ENCODE data around the gene JPT1.
A peak's percentile ranks its signal among the peaks of the same experiment; 100 is the strongest.

Gene JPT1

GRCh38 chr17:75182319-75182568, 27.9 kb upstream of the JPT1 start:
- TF ChIP-seq CEBPB (IDR thresholded peaks at IDR 0.05): no peak
- TF ChIP-seq EGR1 (IDR thresholded peaks at IDR 0.05): no peak
- TF ChIP-seq ZBTB7A (IDR thresholded peaks at IDR 0.05; ENCODE audit: low read depth): peak; percentile 90
- no peak for TF ChIP-seq TEAD4 (IDR thresholded peaks at IDR 0.05)
- TF ChIP-seq EP300 (IDR thresholded peaks at IDR 0.05; ENCODE audit: borderline replicate concordance): 0 out of 2 replicates have a peak, but pooled peaks have one; percentile 19
- no peak for TF ChIP-seq CREB1 (IDR thresholded peaks at IDR 0.05; ENCODE audit: low read depth)
- no peak for TF ChIP-seq FOXM1 (IDR thresholded peaks at IDR 0.05; ENCODE audit: borderline replicate concordance, low read depth)
- TF ChIP-seq, protein P1, sequence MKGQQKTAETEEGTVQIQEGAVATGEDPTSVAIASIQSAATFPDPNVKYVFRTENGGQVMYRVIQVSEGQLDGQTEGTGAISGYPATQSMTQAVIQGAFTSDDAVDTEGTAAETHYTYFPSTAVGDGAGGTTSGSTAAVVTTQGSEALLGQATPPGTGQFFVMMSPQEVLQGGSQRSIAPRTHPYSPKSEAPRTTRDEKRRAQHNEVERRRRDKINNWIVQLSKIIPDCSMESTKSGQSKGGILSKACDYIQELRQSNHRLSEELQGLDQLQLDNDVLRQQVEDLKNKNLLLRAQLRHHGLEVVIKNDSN (IDR thresholded peaks at IDR 0.05): no peak
- TF ChIP-seq TAF1 (IDR thresholded peaks at IDR 0.05; ENCODE audit: low read depth): no peak
- TF ChIP-seq, protein P2, sequence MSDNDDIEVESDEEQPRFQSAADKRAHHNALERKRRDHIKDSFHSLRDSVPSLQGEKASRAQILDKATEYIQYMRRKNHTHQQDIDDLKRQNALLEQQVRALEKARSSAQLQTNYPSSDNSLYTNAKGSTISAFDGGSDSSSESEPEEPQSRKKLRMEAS (IDR thresholded peaks at IDR 0.05): no peak
- no peak for TF ChIP-seq YY1 (IDR thresholded peaks at IDR 0.05; ENCODE audit: low read depth)
- TF ChIP-seq RAD21 (IDR thresholded peaks at IDR 0.05; ENCODE audit: low read depth): no peak

DNA sequence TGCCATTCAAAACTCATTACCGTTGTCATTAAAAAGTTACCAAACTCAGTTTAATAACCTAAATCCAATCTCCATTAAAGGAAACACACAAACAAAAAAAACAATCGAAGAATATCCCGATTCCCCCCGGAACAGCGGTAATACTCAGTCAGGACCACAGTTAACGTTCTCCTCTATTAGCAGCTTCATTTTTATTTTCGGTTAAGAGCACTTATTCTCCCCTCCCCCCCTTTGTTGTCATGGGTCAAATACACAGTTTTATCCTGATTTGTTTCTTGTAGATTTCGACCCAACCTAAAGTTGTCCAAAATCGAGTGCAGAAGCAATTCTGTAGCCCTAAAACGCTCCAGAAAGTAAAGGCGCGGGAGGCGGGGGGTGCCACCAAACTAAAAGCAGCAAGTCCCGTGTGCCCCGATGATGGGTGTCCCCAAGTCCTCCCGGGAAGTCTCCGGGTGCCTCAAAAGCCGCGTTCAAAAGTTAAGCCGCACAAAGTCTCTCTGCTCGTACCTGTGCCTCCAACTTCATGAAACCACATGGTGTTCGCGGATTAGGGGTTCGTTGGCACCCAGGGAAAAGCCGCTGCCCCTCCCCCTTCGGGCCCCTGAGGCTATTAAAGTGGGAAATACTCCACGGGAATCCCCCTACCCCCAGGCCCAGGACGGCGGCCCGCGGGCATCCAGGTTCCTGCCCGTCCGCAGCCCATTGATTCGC, 27.5 kb upstream of the JPT1 start:
- TF ChIP-seq, protein P2 (IDR thresholded peaks at IDR 0.05): 0 out of 2 replicates have a peak, but pooled peaks have one; percentile 25
- TF ChIP-seq TEAD4 (IDR thresholded peaks at IDR 0.05): no peak

- no peak for TF ChIP-seq EP300 (IDR thresholded peaks at IDR 0.05; ENCODE audit: borderline replicate concordance)
- no peak for TF ChIP-seq FOXM1 (IDR thresholded peaks at IDR 0.05; ENCODE audit: borderline replicate concordance, low read depth)
- TF ChIP-seq TCF12 (IDR thresholded peaks at IDR 0.05; ENCODE audit: low read depth): no peak
- no peak for TF ChIP-seq YY1 (IDR thresholded peaks at IDR 0.05; ENCODE audit: low read depth)
- TF ChIP-seq, protein P1 (IDR thresholded peaks at IDR 0.05): no peak
- TF ChIP-seq ZBTB7A (IDR thresholded peaks at IDR 0.05; ENCODE audit: low read depth): no peak
- TF ChIP-seq TAF1 (IDR thresholded peaks at IDR 0.05; ENCODE audit: low read depth): no peak
- no peak for TF ChIP-seq CREB1 (IDR thresholded peaks at IDR 0.05; ENCODE audit: low read depth)
- no peak for TF ChIP-seq CEBPB (IDR thresholded peaks at IDR 0.05)
- no peak for TF ChIP-seq TEAD4 (IDR thresholded peaks at IDR 0.05)
- TF ChIP-seq, protein P3, sequence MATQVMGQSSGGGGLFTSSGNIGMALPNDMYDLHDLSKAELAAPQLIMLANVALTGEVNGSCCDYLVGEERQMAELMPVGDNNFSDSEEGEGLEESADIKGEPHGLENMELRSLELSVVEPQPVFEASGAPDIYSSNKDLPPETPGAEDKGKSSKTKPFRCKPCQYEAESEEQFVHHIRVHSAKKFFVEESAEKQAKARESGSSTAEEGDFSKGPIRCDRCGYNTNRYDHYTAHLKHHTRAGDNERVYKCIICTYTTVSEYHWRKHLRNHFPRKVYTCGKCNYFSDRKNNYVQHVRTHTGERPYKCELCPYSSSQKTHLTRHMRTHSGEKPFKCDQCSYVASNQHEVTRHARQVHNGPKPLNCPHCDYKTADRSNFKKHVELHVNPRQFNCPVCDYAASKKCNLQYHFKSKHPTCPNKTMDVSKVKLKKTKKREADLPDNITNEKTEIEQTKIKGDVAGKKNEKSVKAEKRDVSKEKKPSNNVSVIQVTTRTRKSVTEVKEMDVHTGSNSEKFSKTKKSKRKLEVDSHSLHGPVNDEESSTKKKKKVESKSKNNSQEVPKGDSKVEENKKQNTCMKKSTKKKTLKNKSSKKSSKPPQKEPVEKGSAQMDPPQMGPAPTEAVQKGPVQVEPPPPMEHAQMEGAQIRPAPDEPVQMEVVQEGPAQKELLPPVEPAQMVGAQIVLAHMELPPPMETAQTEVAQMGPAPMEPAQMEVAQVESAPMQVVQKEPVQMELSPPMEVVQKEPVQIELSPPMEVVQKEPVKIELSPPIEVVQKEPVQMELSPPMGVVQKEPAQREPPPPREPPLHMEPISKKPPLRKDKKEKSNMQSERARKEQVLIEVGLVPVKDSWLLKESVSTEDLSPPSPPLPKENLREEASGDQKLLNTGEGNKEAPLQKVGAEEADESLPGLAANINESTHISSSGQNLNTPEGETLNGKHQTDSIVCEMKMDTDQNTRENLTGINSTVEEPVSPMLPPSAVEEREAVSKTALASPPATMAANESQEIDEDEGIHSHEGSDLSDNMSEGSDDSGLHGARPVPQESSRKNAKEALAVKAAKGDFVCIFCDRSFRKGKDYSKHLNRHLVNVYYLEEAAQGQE (IDR thresholded peaks at IDR 0.05; ENCODE audit: low read depth): no peak
- TF ChIP-seq, protein P2 (IDR thresholded peaks at IDR 0.05): no peak
- TF ChIP-seq NFIC (IDR thresholded peaks at IDR 0.05): no peak
- TF ChIP-seq EGR1 (IDR thresholded peaks at IDR 0.05): no peak
- no peak for TF ChIP-seq RAD21 (IDR thresholded peaks at IDR 0.05; ENCODE audit: low read depth)
These were observed 26.8 kb upstream of the JPT1 start for GRCh38 chr17:75181110-75181509.

DNA sequence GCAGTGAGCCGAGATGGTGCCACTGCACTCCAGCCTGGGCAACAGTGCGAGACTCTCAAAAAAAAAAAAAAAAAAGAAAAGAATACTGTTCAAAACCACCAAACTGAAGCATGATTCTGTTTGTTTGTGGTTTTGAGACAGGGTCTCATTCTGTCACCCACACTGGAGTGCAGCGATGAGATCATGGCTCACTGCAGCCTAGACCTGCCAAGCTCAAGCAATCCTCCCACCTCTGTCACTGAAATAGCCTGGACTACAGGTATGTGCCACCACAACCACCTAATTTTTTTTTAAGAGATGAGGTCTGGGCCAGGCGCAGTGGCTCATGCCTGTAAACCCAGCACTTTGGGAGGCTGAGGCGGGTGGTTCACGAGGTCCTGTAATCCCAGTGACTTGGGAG, 24.1 kb upstream of the JPT1 start:
- TF ChIP-seq EGR1 (IDR thresholded peaks at IDR 0.05): no peak
- TF ChIP-seq YY1 (IDR thresholded peaks at IDR 0.05; ENCODE audit: low read depth): no peak
- no peak for TF ChIP-seq FOXM1 (IDR thresholded peaks at IDR 0.05; ENCODE audit: borderline replicate concordance, low read depth)
- TF ChIP-seq NFIC (IDR thresholded peaks at IDR 0.05): no peak
- TF ChIP-seq, protein P3 (IDR thresholded peaks at IDR 0.05; ENCODE audit: low read depth): no peak
- no peak for TF ChIP-seq CREB1 (IDR thresholded peaks at IDR 0.05; ENCODE audit: low read depth)
- TF ChIP-seq, protein P2 (IDR thresholded peaks at IDR 0.05): no peak
- TF ChIP-seq, protein P1 (IDR thresholded peaks at IDR 0.05): no peak
- TF ChIP-seq EP300 (IDR thresholded peaks at IDR 0.05; ENCODE audit: borderline replicate concordance): no peak
- TF ChIP-seq ZBTB7A (IDR thresholded peaks at IDR 0.05; ENCODE audit: low read depth): no peak
- TF ChIP-seq RAD21 (IDR thresholded peaks at IDR 0.05; ENCODE audit: low read depth): no peak
- TF ChIP-seq CEBPB (IDR thresholded peaks at IDR 0.05): no peak
- TF ChIP-seq TAF1 (IDR thresholded peaks at IDR 0.05; ENCODE audit: low read depth): no peak
- TF ChIP-seq TEAD4 (IDR thresholded peaks at IDR 0.05): no peak
- no peak for TF ChIP-seq TCF12 (IDR thresholded peaks at IDR 0.05; ENCODE audit: low read depth)

DNA sequence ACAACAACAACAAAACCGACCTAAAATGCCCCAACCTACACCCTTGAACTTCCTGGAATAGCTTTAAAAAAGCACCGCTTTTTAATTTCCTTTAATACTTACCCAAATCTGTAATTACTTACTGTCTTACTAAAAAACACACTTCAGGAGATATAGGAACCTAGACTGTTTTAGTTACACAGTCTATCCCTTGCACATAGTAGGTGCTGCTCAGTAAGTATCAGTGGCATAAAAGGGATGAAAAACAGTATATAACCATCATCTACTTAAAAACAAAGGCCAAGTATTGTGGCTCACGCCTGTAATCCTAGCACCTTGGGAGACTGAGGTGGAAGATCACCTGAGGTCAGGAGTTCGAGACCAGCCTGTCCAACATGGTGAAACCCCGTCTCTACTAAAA, 22.3 kb upstream of the JPT1 start:
- TF ChIP-seq YY1 (IDR thresholded peaks at IDR 0.05; ENCODE audit: low read depth) (no peak), TAF1 (IDR thresholded peaks at IDR 0.05; ENCODE audit: low read depth) (no peak), NFIC (IDR thresholded peaks at IDR 0.05) (no peak), EGR1 (IDR thresholded peaks at IDR 0.05) (no peak), TEAD4 (IDR thresholded peaks at IDR 0.05) (no peak), RAD21 (IDR thresholded peaks at IDR 0.05; ENCODE audit: low read depth) (no peak), CREB1 (IDR thresholded peaks at IDR 0.05; ENCODE audit: low read depth) (no peak), ZBTB7A (IDR thresholded peaks at IDR 0.05; ENCODE audit: low read depth) (no peak)
- TF ChIP-seq, protein P3 (IDR thresholded peaks at IDR 0.05; ENCODE audit: low read depth): no peak
- TF ChIP-seq, protein P2 (IDR thresholded peaks at IDR 0.05): no peak

All from Ishikawa (cell line).